Measurements from ENCODE around the gene CCDC17.

CCDC17 gene

DNA sequence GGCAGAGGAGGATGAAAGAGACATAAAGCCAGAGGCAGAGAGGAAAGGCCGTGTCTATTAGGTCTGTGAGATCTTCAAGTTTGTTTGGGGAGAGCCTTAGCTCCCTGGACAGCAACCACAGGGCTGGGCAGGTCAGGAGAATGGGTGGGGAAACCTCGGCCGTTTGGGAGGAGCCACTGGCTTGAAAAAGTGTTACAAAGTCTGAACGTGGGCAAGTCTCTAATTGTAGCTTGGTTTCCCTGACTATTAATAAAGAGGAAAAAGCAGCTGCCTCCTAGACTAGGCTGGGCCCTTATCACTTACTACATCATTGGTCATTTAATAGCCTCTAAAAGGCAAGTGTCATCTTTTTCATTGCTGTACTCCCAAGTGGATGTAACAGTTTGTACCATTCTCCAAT is at the start of gene CCDC17:
Gene CCDC17, minus strand, starts transcription at position 83 of the 400 bp plus-strand sequence. CDS start 145 bp downstream, outside the sequence.
- TF ChIP-seq, protein P1, sequence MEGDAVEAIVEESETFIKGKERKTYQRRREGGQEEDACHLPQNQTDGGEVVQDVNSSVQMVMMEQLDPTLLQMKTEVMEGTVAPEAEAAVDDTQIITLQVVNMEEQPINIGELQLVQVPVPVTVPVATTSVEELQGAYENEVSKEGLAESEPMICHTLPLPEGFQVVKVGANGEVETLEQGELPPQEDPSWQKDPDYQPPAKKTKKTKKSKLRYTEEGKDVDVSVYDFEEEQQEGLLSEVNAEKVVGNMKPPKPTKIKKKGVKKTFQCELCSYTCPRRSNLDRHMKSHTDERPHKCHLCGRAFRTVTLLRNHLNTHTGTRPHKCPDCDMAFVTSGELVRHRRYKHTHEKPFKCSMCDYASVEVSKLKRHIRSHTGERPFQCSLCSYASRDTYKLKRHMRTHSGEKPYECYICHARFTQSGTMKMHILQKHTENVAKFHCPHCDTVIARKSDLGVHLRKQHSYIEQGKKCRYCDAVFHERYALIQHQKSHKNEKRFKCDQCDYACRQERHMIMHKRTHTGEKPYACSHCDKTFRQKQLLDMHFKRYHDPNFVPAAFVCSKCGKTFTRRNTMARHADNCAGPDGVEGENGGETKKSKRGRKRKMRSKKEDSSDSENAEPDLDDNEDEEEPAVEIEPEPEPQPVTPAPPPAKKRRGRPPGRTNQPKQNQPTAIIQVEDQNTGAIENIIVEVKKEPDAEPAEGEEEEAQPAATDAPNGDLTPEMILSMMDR (conservative IDR thresholded peaks at IDR 0.05; ENCODE audit: low read length): no peak
- no peak within 1 kb of the TSS for H3K4me3 ChIP-seq (ENCODE audit: low read length)
- DNase-seq (ENCODE audit: low read depth): peak; percentile 10

DNA sequence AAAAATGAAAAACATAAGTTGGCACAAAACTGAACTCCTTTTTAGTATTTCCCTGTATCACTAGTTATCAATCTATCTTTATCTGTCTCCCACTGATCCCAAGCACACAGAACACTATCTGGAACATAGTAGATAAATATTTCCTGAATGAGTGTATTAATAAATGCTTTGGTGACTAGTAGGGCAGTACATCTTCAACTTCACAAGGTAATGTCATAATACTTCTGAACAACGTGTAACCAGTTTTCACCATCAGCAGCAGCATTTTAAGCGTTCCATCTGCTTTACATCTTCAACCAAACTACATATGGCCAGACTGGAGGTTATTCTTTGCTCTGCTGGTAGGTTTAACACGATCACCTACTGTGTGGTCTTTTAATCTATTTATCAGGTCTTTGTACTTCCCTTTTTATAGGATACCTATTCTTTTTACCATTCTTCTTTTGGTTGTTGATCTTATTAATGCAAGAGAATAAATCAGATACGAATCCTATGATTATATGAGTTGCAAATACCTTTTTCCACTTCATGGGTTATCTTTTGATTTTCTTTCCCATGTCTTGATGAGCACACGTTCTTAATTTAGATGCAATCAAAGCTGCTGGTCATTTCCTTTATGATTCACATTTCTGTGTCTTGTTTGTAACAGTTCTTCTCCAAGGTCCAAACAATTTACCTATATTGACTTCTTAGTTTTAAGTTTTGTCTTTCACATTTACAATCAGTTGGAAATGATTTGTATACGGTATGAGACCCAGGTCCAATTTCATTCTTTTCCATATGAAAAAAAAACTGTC is 46.2 kb upstream of the CCDC17 start:
- TF ChIP-seq, protein P1 (conservative IDR thresholded peaks at IDR 0.05; ENCODE audit: low read length): no peak
- no peak overlapping the region for H3K4me3 ChIP-seq (ENCODE audit: low read length)
- DNase-seq (ENCODE audit: low read depth): peak; percentile 70

DNA sequence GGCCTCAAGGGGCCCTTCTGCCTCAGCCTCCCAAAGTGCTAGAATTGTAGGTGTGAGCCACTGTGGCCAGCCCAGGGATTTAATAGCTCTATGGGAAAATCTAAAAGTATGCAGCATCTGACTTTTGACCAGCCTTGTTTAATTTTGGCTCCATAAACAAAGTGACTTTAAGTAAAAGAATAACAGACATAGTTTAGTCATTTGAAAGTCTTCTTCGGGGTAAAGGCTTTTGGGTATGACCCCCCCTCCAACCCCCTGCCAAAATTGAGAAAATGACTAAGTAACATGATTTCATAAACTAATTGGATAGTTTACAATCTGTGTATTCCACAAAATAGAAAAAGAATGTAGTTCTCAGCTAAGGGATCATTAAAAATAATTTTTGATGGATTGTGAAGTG is 45.5 kb upstream of the CCDC17 start:
- no peak overlapping the region for H3K4me3 ChIP-seq (ENCODE audit: low read length)
- TF ChIP-seq, protein P1 (conservative IDR thresholded peaks at IDR 0.05; ENCODE audit: low read length): no peak
- peak; percentile 73 for DNase-seq (ENCODE audit: low read depth)

DNA sequence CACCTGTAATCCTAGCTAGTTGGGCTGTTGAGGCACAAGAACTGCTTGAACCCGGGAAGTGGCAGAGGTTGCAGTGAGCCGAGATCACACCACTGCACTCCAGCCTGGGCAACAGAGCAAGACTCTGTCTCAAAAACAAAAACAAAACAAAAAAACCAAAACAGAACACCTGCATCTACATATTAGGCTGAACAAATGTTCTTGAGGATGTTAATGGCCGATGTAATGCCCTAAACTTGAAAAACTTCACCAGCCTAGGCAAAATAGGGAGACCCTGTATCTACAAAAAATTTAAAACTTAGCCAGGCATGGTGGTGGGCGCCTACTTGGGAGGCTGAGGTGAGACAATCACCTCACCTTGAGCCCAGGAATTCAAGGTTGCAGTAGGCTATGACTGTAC is 44.7 kb upstream of the CCDC17 start:
- no peak for DNase-seq (ENCODE audit: low read depth)
- TF ChIP-seq, protein P1 (conservative IDR thresholded peaks at IDR 0.05; ENCODE audit: low read length): no peak
- H3K4me3 ChIP-seq (ENCODE audit: low read length): no peak overlapping the region

DNA sequence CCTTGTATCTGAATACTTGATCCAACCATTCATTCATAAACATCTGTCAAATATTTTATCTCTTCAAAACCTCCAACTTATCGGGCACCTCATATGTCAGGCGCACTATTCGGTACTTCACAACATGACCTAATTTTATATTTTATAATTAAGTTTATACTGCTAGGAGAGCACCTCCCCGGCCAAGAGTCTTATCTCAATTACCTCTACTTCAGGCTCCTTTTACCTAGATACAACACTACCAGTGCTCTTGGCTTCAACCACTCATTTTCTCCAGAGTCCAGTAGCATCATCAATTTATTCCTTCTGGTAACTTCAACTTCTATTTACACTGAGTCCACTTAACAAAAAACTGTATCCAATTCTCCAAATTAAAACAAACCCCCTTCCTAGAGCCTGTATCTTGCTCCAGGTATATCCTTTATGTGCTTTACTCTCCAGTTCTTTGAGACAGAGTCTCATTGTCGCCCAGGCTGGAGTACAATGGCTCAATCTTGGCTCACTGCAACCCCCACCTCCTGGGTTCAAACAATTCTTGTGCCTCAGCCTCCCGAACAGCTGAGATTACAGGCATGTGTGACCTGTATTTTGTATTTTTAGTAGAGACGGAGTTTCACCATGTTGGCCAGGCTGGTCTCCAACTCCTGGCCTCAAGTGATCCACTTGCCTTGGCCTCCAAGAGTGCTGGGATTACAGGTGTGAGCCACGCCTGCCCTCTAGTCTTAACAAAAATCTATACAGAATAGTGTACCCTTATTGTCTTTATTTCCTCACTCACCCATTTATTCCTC is 43.7 kb upstream of the CCDC17 start:
- H3K4me3 ChIP-seq (ENCODE audit: low read length): no peak overlapping the region
- DNase-seq (ENCODE audit: low read depth): no peak
- TF ChIP-seq, protein P1 (conservative IDR thresholded peaks at IDR 0.05; ENCODE audit: low read length): no peak

DNA sequence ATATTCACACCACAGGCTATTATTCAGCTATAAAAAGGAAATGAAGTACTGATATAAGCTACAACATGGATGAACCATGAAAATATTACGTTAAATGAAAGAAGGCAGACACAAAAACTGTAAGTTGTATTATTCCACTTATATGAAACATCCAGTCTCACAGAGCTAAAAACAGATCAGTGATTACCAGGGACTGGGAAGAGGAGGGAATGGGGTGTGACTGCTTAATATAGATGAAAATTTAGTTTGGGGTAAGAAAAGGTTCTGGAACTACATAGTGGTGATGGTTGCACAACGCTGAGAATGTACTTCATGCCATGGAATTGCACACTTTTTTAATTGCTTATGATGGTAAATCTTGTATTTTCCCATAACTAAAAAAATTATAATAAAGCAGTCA is 43.0 kb upstream of the CCDC17 start:
- TF ChIP-seq, protein P1 (conservative IDR thresholded peaks at IDR 0.05; ENCODE audit: low read length): no peak
- no peak overlapping the region for H3K4me3 ChIP-seq (ENCODE audit: low read length)
- no peak for DNase-seq (ENCODE audit: low read depth)

Measured in AG10803 (cell line).